HG03025 (cell line): ENCODE data around the gene LRRN4CL.
A peak's percentile ranks its signal among the peaks of the same experiment; 100 is the strongest.
"Not testable (repeated sequence)": the region's sequence is repeated elsewhere in the genome, so short reads cannot be mapped to it uniquely, and the experiment has no call there.

Experiments
- ATAC-seq: cut with Tn5 transposase; IDR thresholded peaks from one replicate; pipeline ENCODE4 v1.9.1; 2021; ENCODE audit warnings: mild to moderate bottlenecking, moderate library complexity; ENCODE audit not compliant: unreplicated experiment, low FRiP score

The LRRN4CL gene

DNA sequence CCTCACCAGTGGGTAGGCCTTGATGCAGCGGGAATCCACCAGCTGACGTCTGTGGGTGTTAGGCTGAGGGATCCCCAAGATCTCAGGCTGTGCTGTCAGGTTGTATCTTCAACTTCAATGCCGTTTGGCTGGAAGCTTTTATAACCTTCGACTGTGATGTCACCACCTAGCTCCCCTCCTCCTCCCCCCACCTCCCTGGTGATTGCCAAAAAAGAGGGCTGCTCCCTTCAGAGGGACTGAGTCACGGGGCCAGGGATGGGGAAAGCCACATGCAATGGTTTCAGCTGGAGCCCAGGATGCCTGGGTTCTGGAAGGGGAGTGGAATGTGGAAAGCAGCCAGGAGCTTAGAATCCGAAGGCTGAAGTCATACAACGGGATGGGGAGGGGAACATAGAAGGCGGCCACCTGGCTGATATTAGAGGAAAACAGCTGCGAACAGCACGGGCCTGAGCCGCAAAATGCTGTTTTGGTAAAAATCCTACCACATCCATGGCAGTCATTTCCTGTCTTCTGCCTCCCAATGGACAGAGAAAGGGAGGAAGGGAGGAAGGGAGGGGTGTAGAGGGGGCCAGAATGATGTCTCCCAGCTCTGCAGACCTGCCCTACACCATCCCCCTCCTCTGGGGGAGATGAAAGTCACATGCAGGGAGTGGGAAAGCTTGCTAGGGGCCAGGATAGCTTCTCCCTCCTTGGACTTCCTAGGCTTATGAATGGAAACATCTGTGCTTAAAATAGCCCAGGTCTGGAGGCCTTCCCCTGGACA lies at the start of gene LRRN4CL:
Gene LRRN4CL, minus strand, starts transcription at position 110 of the 763 bp plus-strand sequence. CDS start 1,022 bp downstream, outside the sequence.
- no peak for ATAC-seq

DNA sequence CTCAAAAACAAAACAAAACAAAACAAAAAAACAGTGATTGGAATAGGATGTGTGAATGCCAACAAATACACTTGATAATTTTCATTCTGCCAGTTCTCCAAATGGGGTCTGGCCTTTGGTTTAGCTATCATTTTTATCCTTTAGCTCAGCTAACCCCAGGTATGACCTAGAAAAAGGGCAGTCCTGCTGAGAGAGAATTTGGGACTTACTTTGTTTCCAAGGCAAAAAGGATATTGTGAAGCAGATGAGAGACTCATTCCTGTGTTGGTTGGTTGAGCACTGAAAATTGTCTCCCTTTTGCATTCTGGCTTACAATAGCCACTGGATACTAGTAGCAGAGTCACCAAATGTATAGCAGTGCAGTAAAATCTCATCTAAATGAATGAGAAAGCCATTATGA lies 47.9 kb upstream of the LRRN4CL start:
- ATAC-seq, result no peak

GRCh38 chr11:62732830-62733229 lies 43.5 kb upstream of the LRRN4CL start:
- ATAC-seq, result no peak

DNA sequence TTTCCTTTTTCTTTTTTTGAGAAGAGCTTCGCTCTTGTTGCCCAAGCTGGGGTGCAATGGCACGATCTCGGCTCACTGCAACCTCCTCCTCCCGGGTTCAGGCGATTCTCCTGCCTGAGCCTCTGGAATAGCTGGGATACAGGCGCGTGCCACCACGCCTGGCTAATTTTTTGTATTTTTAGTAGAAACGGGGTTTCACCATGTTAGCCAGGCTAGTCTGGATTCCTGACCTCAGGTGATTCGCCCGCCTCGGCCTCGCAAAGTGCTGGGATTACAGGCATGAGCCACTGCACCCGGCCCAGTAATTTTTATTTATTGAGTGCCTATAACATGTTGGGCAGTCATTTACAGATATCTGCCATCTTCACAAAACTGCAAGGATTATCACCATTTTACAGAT lies 40.7 kb upstream of the LRRN4CL start:
- ATAC-seq, result not testable (repeated sequence)

DNA sequence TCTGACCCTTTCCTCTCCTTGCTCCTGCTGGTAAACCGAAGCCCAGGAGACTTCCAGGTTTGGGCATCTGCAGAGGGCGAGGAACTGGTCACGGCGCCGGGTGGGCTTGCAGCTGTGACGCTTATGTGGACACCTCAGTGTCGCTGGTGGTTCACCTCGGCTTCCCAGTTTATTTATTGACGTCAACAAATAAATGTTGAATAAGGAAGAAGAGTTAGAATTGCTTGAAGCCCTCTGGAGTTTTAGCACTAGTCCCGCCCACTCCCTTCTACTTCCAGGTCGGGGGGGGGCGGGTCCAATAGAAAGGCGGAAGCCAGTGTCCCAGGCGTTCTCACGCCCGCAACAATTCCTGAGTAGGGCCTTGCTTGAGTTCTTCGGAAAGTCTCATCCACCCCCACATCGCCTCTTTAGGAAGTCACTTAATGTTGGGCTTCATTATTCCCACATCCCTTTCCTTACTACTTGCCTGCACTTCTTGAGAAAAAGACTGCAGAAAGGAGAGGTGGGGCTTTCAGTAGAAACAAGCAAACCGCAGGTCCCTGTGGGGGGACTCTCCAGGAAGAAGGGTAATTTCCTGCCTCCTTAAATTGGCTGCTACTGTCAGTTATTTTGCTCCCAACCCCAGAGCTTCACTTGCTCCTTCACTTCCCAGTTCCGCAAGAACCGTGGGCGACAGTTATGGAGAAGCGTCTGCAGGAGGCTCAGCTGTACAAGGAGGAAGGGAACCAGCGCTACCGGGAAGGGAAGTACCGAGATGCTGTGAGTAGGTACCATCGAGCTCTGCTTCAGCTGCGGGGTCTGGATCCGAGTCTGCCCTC lies 39.0 kb upstream of the LRRN4CL start, which contains the start of gene TTC9C:
Gene TTC9C, plus strand, starts transcription at position 316 of the 818 bp plus-strand sequence. Its CDS starts 363 bp downstream, at position 679.
- no peak for ATAC-seq

GRCh38 chr11:62727872-62728170 lies 38.5 kb upstream of the LRRN4CL start:
- peak; percentile 44 for ATAC-seq

DNA sequence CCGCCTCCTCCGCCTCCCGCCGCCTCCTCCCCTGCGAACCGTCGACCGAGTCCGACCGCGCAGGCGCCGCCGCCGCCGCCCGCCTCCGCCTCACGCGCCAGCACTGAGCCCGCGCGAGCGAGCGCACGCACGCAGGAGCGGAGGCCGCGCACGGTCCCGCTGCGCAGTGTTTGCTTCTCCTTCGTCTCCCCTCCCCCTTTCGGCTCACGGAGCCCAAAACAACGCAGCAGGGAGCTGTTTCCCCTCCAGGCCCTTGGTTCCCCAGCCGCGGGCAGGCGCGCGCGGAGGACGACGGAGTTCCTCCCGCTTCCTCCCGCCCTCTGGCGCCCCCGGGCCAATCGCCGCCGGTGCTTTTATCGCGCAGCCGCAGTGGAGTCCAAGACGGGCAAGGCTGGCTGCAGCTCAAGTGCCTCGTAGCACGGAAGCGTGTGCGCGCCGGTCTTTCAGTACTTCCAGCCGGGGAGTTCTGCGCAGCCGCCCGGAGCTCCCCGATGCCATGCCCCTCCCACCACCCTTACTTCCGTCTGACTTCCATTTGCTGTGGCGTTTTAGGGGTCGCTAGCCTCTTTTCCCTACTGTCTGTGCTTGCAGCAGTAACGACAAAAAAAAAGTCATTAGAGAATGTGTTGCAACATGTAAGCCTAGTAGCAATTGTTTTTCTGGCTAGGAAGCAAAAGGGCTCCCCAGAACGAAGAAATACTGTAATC lies 38.0 kb upstream of the LRRN4CL start, which contains the start of gene HNRNPUL2:
Gene HNRNPUL2, minus strand, starts transcription at position 293 of the 707 bp plus-strand sequence. CDS start 301 bp downstream, outside the sequence.
- ATAC-seq, result peak; percentile 67

DNA sequence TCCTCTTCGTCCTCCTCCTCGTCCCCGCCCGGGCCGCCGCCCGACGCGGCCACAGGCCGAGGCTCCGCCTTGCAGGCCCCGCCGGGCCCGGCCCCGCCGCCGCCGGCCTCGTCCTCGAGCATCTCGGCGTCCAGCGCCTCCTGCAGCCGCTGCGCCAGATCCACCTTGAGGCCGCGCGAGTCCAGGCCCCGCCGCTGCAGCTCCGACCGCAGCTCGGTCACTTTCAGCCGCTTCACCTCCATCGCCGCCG lies 37.5 kb upstream of the LRRN4CL start:
- no peak for ATAC-seq

GRCh38 chr11:62726156-62726914 lies 37.0 kb upstream of the LRRN4CL start:
- peak; percentile 5 for ATAC-seq

DNA sequence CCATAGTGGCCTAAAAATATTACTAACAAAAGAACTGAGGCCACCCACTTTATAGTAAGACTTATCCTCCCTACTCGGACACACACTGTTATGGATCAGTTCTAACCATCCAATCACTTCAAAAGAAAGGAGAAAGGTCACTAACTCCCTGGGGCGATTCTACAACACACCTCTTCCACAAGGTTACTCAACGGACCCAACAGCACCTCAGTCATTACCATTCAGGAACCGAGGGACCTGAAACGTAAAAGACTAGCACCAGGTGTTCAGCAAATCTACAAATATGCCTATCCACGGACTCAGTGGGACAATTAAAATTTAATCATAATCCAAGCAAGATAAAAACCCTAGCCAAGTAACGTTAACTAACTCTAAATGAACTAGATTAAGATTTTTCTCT lies 36.3 kb upstream of the LRRN4CL start:
- no peak for ATAC-seq

DNA sequence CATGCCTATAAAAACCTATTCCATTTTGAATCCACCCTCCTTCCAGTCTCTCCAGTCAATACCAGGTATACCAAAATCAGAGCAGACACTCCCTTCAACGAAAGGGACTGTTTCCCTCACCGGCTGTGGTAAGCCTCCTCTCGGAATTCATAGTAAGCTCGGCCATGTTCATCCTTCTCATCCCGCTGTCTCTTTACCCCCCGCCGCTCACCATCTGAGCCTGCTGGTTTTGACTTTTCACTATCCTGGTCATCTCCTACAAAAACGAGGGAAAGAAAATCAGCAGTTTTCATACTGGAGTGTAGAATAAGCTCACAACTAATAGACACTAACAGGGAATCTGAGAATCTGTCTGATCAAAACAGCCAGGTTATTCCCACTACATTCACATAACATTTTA lies 34.8 kb upstream of the LRRN4CL start:
- ATAC-seq, result no peak

GRCh38 chr11:62721994-62722393 lies 32.7 kb upstream of the LRRN4CL start:
- ATAC-seq, result no peak

DNA sequence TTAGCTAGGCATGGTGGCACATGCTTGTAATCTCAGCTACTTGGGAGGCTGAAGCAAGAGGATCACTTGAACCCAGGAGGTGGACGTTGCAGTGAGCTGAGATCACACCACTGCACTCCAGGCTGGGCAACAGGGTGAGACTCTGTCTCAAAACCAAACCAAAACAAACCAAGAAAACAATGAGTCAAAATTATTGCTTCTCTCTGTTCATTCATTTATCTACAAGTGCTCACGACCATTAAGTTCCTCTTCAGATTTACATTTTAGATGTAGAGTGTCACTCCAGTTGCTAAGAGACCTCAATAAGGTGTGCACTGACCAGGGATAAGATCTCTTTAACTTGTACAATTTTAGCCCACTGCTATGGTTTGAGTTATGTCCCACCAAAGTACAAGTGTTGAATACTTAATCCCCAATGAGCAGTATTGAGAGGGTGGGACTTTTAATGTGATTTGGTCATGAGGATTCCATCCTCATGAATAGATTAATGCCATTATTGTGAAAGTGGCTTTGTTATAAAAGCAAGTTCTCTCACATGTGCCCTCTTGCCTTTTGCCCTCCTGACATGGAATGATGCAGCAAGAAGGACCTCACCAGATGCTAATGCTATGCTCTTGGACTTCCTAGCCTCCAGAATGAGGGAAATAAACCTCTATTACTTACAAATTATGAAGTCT lies 30.1 kb upstream of the LRRN4CL start:
- ATAC-seq, result no peak

DNA sequence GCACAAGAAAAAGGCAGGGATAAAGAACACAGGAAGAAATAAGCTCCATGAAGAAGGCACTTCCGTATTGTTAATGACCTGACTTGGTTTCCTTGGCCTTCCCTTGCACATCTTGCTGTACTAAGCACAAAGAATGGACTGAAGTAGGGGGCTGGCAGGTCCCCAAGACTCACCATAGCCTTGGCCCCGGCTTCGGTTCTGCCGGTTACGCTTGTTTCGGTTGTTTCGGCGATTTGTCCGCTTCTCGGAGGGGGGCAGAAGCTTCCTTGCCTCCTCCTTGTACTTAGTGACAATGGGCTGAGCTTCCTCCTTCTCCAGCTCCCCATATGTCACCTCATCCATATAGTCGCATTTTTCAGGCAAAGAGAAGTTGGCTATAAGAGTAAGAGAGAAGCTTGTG lies 27.5 kb upstream of the LRRN4CL start:
- ATAC-seq, result no peak

DNA sequence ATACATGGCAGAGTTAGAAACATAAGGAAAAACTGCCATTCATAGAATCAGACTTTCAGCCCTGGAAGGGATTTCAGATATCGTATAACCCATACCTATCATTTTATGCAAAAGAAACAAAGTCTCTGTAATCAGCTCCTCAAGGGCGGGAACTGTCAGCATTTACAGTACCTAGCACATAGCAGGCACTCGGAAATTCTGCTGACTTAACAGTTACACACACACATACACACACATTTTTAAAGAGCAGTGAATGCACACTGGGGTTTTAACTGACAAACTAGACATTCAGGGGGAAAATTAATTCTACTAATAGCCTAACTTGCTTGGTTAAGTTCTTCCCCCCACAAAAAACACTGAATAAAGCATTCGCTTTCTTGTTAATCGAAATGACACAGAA lies 26.9 kb upstream of the LRRN4CL start:
- no peak for ATAC-seq

- no peak for ATAC-seq
These were observed 26.1 kb upstream of the LRRN4CL start for GRCh38 chr11:62715150-62716130.

DNA sequence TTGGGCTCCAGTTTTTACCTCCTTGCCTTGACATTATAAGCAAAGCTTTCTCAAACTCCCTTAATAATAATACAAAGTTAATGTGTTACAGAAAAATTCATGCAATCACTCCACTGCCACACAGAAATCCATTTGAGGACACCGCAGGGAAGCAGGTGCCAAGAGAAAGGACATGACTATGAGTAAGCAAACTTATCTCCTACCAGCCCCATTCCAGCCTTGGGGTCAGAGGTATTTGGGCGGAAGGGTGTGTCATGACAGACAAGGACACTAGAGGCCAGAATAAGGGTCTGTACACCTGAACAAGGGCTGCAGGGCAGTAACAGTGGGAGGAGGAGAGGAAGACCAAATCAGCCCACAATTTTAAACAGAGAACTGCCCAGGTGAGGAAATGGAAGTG lies 24.0 kb upstream of the LRRN4CL start:
- no peak for ATAC-seq

- no peak for ATAC-seq
These were observed 23.5 kb upstream of the LRRN4CL start for GRCh38 chr11:62712861-62713260.

DNA sequence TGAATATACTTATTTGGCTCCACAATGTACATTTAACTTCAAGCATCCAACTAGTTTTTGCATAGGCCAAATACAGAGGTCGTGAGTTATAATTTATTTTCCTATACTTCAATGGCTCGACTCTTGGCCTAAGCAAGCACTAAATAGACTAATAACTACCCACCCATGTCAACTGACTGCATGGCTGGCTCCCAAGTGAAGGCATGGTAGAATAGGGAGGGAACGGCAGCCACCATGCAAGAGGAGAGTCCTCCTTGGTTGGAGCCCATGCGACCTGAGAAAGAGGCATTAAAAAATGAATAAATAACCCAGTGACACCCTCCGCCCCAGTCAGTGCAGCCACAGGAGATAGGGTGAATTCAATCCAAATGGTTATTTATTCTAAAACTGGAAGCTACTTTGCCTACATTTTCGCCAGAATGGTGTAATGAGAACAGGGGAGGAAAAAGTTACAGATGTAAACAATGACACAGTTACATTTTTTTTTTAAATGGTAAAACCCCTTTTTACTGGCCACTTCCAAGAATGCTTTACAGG lies 23.0 kb upstream of the LRRN4CL start:
- no peak for ATAC-seq
